Kidney epithelial cell (primary cell): ENCODE measurements around the gene SAMD8. TPM values are rescaled to one million over a fixed set of nuclear protein-coding genes. Genes with fewer than 3 reads are reported as not detected.
"Not testable (repeated sequence)": the region's sequence is repeated elsewhere in the genome, so short reads cannot be mapped to it uniquely, and the experiment has no call there.

Experiments
- DNase-seq: peaks from one replicate; pipeline ENCODE4 v3.0.0-alpha.2; 2010; ENCODE audit warnings: low read depth
- H3K27me3 ChIP-seq: 2 replicates; pipeline ENCODE4 v1.6.0; 2011; ENCODE audit warnings: low read length; ENCODE audit not compliant: control insufficient read depth, insufficient read depth
- H3K36me3 ChIP-seq: 2 replicates; pipeline ENCODE4 v1.5.1; 2011; ENCODE audit warnings: low read length; ENCODE audit not compliant: control insufficient read depth, insufficient read depth
- H3K4me3 ChIP-seq: 2 replicates; pipeline ENCODE4 v1.5.1; 2011; ENCODE audit warnings: low read depth, mild to moderate bottlenecking, control low read depth, low read length
- total RNA-seq: library from RNA; depleted of rRNA; stranded (reverse); fragments of >200 nt; gene quantifications from 2 replicates; pipeline ENCODE4 v1.2.3, GENCODE V29; 2015
- TF ChIP-seq, protein P1 (sequence below): IDR thresholded peaks from 2 replicates; pipeline ENCODE4 v1.5.1; 2011; ENCODE audit warnings: mild to moderate bottlenecking, moderate library complexity, low read length, control low read depth, inconsistent platforms; ENCODE audit not compliant: insufficient read depth, poor library complexity, severe bottlenecking

The SAMD8 gene
- total RNA-seq, 1 donor from 2014 or later: 14.9 TPM

DNA sequence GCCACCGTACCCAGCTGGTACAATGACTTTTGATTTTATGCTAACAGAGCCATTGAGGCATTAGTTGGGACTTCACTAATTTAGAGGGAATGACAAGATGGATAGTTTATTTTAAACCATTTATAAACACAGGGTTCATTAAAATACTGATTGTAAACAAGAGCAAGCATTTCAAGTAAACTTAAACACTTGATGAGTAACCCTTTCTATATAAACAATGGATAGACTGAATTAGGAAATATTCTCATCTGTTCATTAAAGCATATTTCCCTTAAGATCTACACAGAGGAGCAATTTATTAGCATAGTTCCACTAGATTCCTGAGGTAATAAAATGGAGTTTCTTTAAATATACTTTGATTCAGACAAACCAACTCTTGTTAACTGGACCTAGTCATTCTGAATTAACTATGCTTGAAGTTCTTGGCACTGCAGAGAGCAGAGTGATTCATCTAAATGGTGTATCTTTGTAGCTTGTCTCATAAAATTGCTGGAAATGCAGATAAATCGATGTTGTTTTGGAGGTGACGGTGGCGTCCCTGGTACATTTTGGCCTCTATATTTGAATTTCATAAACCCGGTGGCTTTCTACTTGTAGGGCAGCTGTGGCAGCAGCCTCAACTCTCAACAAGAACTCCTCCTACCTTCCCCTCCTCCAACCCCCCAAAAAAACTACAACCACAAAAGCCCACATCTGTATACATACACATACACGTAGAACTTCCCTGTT, 83.7 kb downstream of the SAMD8 start:
- Histone ChIP-seq H3K4me3 (no peak overlapping the region), H3K27me3 (no peaks in the 10 kb centered on the region), H3K36me3 (no peaks in the 10 kb centered on the region)
- no peak for DNase-seq
- TF ChIP-seq, protein P1, sequence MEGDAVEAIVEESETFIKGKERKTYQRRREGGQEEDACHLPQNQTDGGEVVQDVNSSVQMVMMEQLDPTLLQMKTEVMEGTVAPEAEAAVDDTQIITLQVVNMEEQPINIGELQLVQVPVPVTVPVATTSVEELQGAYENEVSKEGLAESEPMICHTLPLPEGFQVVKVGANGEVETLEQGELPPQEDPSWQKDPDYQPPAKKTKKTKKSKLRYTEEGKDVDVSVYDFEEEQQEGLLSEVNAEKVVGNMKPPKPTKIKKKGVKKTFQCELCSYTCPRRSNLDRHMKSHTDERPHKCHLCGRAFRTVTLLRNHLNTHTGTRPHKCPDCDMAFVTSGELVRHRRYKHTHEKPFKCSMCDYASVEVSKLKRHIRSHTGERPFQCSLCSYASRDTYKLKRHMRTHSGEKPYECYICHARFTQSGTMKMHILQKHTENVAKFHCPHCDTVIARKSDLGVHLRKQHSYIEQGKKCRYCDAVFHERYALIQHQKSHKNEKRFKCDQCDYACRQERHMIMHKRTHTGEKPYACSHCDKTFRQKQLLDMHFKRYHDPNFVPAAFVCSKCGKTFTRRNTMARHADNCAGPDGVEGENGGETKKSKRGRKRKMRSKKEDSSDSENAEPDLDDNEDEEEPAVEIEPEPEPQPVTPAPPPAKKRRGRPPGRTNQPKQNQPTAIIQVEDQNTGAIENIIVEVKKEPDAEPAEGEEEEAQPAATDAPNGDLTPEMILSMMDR: no peak

DNA sequence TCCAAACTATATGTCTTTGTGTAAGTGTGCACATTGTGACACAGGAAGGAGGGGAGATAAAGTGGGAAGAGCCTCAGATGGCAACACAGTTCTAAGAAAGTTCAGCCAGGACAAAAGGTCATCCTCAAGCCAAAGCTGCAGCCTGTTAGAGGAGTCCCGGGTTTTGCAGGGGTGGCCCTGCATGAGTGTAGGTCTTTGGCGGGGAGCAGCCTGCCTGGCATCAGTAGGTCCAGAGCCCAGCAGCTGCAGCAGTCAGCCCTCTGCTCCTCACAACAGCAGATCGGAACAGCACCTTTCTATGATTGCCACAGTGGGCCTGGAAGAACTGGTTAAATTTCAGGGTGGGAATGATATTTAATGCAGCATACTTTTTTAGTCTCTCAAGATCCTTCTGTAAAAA, 85.6 kb downstream of the SAMD8 start:
- Histone ChIP-seq H3K36me3 (no peaks in the 10 kb centered on the region), H3K4me3 (no peak overlapping the region), H3K27me3 (no peaks in the 10 kb centered on the region)
- TF ChIP-seq, protein P1: no peak
- DNase-seq: no peak

DNA sequence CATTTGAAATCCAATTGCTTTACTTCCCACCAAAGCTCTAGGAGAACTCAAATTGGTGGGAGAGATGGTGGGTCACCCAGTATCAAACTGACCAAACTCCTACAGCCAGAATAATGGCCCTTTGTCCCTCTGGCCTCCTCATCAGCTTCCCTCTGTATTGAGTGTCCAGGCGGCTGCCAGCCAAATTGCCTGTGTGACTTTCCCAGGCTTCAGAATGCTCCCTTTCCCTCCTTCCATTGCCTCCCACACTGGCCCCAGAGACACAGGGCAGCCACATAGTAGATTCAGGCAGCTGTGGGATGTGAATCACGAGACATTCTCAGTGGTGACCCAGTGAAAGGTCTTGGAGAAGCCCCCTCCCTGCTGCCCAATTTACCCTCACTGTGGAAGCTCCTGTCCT, 86.5 kb downstream of the SAMD8 start:
- TF ChIP-seq, protein P1: no peak
- Histone ChIP-seq H3K4me3 (no peak overlapping the region), H3K27me3 (no peaks in the 10 kb centered on the region), H3K36me3 (no peaks in the 10 kb centered on the region)
- DNase-seq: no peak

DNA sequence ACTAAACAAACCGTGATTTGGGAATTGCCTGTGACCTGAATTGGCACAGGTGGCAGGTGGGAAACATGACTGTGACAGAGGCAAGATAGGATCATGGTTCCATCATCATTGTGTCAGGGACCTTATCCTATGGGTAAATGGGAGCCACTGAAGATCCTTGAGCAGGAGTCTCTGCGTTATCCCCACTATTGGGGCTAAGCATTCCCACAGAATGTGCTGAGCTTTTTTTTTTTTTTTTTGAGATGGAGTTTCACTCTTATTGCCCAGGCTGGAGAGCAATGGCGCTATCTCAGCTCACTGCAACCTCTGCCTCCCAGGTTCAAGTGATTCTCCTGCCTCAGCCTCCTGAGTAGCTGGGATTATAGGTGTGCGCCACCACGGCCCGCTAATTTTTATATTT, 88.5 kb downstream of the SAMD8 start:
- not testable (repeated sequence) for H3K4me3 ChIP-seq, H3K36me3 ChIP-seq, H3K27me3 ChIP-seq, DNase-seq

DNA sequence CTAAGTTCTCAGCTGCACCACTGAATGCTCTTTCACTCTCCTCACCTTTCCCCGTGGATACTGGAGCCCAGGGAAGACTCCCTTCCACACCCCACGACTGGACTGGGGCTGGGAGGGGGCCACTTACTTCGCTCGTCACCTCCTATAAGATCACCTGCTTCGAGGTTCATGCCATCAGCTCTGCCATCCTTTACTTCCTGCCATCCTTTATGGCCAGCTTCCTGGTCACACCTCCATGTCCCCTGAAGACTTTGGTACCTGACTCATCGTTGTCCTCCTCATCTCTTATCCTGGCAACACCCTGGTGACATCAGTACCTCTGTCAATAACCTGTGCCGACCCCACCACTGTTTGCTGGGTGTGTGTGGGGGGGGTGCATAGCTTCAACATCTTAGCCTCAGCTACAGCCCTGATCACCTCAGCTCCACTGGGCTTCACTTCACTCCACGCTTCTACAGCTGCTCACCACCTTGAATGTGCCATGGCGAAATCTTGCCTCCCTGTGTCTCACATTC, 90.4 kb downstream of the SAMD8 start:
- H3K27me3 ChIP-seq: no peaks in the 10 kb centered on the region
- H3K36me3 ChIP-seq: no peaks in the 10 kb centered on the region
- DNase-seq: no peak
- no peak overlapping the region for H3K4me3 ChIP-seq
- TF ChIP-seq, protein P1: no peak

DNA sequence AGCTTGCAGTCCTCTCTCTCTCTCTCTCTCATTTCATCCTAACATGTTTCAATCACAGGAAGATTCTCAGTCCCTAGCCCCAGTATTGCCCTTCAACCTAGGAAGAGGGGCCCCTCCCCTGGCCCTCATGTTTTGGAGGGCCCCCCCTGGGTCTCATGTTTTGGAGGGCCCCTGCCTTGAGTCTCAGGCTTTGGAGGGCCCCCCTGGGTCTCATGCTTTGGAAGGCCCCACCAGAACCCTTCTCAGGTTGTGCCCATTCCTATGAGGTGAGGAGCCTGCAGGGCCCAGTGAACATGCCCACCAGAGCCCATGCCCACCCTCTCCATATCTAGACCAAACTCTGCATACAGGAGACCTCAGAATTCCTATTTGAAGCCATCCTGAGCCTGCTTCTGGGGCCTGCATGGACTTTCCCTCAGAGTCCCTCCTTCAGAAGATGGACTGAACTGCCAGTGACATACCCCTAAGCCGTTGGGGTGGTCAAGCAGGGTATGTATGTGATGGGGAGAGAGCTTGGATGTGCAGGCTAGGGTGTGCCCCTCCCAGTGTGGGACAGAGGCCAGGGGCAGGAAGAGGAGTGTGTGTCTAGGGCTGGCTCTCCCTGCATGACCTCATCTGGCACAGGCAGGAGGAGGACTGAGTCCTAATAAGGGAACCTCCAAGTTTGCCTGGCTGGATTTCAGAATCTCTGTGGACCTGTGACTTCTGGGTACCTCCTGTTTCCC, 91.0 kb downstream of the SAMD8 start:
- Histone ChIP-seq H3K4me3 (no peak overlapping the region), H3K27me3 (no peaks in the 10 kb centered on the region), H3K36me3 (no peaks in the 10 kb centered on the region)
- TF ChIP-seq, protein P1: no peak
- no peak for DNase-seq

DNA sequence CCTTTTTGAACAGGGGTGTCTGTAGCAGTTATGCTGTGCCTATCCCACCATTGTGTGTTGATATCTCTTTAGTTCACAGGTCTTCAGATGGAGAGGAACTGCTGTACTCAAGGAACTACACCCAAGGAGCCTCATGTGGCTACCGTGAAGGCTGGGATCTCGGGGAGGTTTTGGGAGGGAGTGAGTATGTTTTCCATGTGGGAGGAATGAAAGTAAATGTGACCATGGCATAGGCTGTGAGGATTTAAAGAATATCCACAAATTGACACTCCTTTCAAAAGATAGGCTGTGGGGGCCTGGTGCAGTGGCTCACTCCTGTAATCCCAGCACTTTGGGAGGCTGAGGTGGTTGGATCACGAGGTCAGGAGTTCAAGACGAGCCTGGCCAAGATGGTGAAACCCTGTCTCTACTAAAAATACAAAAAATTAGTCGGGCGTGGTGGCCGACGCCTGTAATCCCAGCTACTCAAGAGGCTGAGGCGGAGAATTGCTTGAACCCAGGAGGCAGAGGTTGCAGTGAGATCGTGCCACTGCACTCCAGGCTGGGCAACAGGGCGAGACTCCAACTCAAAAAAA, 91.7 kb downstream of the SAMD8 start:
- not testable (repeated sequence) for DNase-seq, H3K4me3 ChIP-seq, H3K36me3 ChIP-seq, H3K27me3 ChIP-seq
